HepG2 (cell line): ENCODE data around the gene EGLN1.

Experiments
- BCLAF1 ChIP-seq: fragments of 450-650 bp; IDR thresholded peaks from 2 replicates; pipeline ENCODE4 v1.6.1; 2017; ENCODE audit warnings: mild to moderate bottlenecking
- CEBPB ChIP-seq: IDR thresholded peaks from 2 replicates; pipeline ENCODE4 v1.6.1; 2011; ENCODE audit warnings: low read depth, low read length, improper control_type of control experiment, borderline replicate concordance
- CTCF ChIP-seq: sonication (generic); formaldehyde crosslinking; IDR thresholded peaks from 2 replicates; pipeline ENCODE4 v1.5.0; 2020; ENCODE audit warnings: mild to moderate bottlenecking, missing genetic modification reagents, moderate library complexity
- ETV5 ChIP-seq: IDR thresholded peaks from 2 replicates; pipeline ENCODE4 v1.6.1; 2018; ENCODE audit warnings: missing biosample characterization, missing genetic modification reagents, inconsistent platforms, borderline replicate concordance
- POLR2AphosphoS5 ChIP-seq: IDR thresholded peaks from 2 replicates; pipeline ENCODE4 v1.6.1; 2012; ENCODE audit warnings: low read depth, low read length
- SIN3A ChIP-seq: IDR thresholded peaks from 2 replicates; pipeline ENCODE4 v1.6.1; 2011; ENCODE audit warnings: low read depth, mild to moderate bottlenecking, control low read depth, low read length, borderline replicate concordance
- SP1 ChIP-seq, 2 experiments: fragments of 450-650 bp in 1 of 2; sonication (generic) in 1 of 2; formaldehyde crosslinking in 1 of 2; IDR thresholded peaks; 2 replicates each; pipeline versions ENCODE4 v1.4.0 to v1.6.1; 2016 to 2020; ENCODE audit warnings: missing genetic modification reagents in 1 of 2
- TAF1 ChIP-seq: sonication (generic); formaldehyde crosslinking; IDR thresholded peaks from 2 replicates; pipeline ENCODE4 v1.4.0; 2020; ENCODE audit warnings: missing genetic modification reagents
- TBL1XR1 ChIP-seq: fragments of 150-350 bp; IDR thresholded peaks from 2 replicates; pipeline ENCODE4 v1.6.1; 2014; ENCODE audit warnings: borderline replicate concordance, low read length; ENCODE audit not compliant: partially characterized antibody
- TCF7L2 ChIP-seq: IDR thresholded peaks from 2 replicates; pipeline ENCODE4 v1.6.1; 2011; ENCODE audit warnings: mild to moderate bottlenecking, low read depth, low read length, moderate library complexity
- ZFP36 ChIP-seq: fragments of 150-350 bp; IDR thresholded peaks from 2 replicates; pipeline ENCODE4 v1.6.1; 2018; ENCODE audit warnings: borderline replicate concordance, low read length, low read depth; ENCODE audit not compliant: partially characterized antibody
- ZFX ChIP-seq: sonication (generic); formaldehyde crosslinking; IDR thresholded peaks from 2 replicates; pipeline ENCODE4 v1.4.0; 2020; ENCODE audit warnings: mild to moderate bottlenecking, low read depth, missing genetic modification reagents, moderate library complexity
- ZHX1 ChIP-seq: sonication (generic); formaldehyde crosslinking; IDR thresholded peaks from 2 replicates; pipeline ENCODE4 v1.8.1; 2022; ENCODE audit warnings: low read depth, mild to moderate bottlenecking, missing genetic modification reagents

- TF ChIP-seq CEBPB (no peak), CTCF (CRISPR knock-in tag) (no peak), SP1 (IDR thresholded peaks at IDR 0.05) (no peak), SP1 (CRISPR knock-in tag; IDR thresholded peaks at IDR 0.05) (no peak), ZHX1 (CRISPR knock-in tag) (no peak), TAF1 (no peak), ZFP36 (no peak), TBL1XR1 (no peak), SIN3A (no peak), ZFX (CRISPR knock-in tag) (no peak), TCF7L2 (no peak), POLR2AphosphoS5 (no peak), ETV5 (CRISPR knock-in tag) (no peak), BCLAF1 (no peak)
Measured at GRCh38 chr1:231355171-231355570, 66.9 kb downstream of the EGLN1 start.
